Heart left ventricle (tissue), 13 donors: Measurements from ENCODE around the gene RBP5.

Experiments
- POLR2A ChIP-seq, 2 donors: fragments of 450-650 bp; IDR thresholded peaks; one replicate each; pipeline ENCODE4 v1.6.1; 2017; ENCODE audit warnings: antibody characterized with exemption in 2 of 2, mild to moderate bottlenecking in 2 of 2, moderate library complexity in 2 of 2
- TF ChIP-seq, protein P1 (sequence below), 12 donors: fragments of 200-600 bp; sonication (generic) in 4 of 12; IDR thresholded peaks; one replicate each; pipeline versions ENCODE4 v1.5.0 to v1.8.0; 2018 to 2022; ENCODE audit warnings: antibody characterized with exemption in 12 of 12, mild to moderate bottlenecking in 5 of 12
- donor health status: ischemic (EF 13 %, LVEDD 7.1; RV severe dilation, severe dysfunction).
- donor health status: DM: no; HTN: yes; CAD: no.
- donor health status: DM: no; HTN: no; CAD: no.
- donor health status: ischemic (EF 25% LVEDD 6.9; RV normal size, moderate dysfunction).
- donor health status: ischemic (EF 25% LVEDD 5.7; RV mildly dilated, moderate dysfunction).
- donor health status: ischemic (EF 35%, LVEDD 5.7; RV mildly dilated, moderate dysfunction).
- donor health status: nonischemic (EF 11% LVEDD 7.7; RV severe dilation, severe dysfunction).
- donor health status: DM: yes; HTN: yes; CAD: no.
- donor health status: PGD.
- donor health status: ischemic (EF 29% LVEDD 5.4; RV normal size, mild dysfunction).
- donor health status: nonischemic (EF 23%, LVEDD 6.1; RV moderate dilation, normal function).

DNA sequence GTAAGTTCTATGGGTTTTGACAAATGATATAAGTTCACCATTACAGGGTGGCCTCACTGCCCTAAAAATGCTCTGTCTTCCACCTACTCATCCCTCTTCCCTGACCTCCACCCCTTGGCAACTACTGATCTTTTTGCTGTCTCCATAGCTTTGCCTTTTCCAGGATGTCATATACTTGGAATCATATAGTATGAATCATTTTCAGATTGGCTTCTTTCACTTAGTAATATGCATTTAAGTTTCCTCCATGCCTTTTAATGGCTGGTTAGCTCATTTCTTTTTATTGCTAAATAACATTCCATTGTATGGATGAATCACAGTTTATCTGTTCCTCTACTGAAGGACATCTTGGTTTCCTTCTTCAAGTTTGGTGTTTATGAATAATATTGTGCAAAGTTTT, 46.8 kb upstream of the RBP5 start:
- TF ChIP-seq, protein P1, sequence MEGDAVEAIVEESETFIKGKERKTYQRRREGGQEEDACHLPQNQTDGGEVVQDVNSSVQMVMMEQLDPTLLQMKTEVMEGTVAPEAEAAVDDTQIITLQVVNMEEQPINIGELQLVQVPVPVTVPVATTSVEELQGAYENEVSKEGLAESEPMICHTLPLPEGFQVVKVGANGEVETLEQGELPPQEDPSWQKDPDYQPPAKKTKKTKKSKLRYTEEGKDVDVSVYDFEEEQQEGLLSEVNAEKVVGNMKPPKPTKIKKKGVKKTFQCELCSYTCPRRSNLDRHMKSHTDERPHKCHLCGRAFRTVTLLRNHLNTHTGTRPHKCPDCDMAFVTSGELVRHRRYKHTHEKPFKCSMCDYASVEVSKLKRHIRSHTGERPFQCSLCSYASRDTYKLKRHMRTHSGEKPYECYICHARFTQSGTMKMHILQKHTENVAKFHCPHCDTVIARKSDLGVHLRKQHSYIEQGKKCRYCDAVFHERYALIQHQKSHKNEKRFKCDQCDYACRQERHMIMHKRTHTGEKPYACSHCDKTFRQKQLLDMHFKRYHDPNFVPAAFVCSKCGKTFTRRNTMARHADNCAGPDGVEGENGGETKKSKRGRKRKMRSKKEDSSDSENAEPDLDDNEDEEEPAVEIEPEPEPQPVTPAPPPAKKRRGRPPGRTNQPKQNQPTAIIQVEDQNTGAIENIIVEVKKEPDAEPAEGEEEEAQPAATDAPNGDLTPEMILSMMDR (IDR thresholded peaks at IDR 0.05): no peak
- no peak for TF ChIP-seq POLR2A (IDR thresholded peaks at IDR 0.05)
